ENCODE data around the gene CYB561D2.

CYB561D2 gene

DNA sequence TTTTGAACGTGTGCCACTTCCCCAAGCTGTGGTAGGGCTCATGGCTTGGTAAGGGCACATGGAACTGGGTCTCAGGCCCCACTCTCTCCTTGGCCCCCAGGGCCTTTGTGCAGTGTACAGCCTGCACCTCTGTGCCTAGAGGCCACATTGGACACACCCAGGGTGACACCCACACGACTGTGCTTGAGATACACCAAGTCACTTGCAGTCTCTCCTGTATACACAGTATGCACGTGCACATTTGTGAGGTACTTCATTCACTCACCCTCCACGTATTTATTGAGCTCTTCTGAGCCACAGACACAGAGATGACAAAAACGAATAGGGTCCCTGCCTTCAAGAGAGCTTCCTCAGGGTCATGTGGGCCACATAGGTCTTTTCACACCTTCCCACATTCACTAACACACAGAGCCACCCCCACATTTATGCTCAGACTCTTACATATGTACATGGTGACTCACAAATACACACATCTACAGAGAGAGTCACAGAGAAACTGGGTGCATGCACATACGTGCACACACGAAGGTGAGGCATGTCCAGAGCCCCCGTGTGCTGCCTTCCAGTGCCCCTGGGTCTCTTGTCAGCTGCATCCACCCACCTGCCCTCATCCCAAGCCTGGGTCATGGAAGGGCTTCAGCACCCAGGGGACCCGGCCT is 18.5 kb downstream of the CYB561D2 start:
- no peak for FAIRE-seq

DNA sequence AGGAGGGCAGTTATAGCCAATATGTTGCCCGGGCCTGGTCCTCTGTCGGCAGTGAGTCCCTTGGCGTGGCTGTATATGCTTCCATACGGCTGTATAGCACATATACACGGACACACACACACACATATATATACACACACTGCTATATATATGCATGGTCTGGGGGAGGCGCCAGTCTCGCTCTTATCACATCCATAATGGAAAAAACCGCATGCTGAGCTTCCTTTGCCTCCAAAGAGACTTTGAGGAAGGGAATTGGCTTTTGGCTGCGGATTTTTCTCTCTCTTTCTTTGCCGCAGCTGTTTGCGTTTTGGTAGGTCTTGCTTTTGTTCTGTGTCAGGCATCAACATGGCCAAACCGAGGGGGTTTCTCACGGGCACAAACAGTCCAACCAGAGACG is 19.9 kb downstream of the CYB561D2 start:
- FAIRE-seq = peak; percentile 65

DNA sequence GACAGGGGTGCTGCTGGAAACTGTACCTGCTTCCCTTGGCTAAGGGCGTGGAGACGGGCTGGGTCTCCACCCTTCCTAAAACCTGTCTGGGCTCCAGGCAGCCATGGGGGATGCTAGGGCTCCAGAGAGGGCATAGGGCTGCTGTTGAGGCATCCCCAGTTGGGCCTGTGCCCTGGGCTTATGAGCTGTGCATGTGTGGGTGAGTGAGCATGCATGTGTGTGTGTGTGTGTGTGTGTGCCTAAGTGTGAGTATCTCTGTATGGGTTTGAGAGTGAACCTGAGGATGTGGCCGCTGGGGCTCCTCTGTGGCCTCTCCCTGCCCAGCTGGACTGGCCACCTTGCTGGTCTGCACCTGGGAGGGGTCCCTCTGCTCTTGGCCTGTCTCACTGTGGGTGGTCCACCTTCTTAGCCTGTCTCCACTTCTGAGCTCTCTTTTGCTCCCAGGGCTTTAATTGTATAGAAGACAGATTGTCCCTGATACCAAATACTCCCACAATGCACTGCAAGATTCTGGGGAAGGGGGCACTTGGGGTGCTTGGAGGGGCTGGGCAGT is 20.5 kb downstream of the CYB561D2 start:
- FAIRE-seq = no peak

DNA sequence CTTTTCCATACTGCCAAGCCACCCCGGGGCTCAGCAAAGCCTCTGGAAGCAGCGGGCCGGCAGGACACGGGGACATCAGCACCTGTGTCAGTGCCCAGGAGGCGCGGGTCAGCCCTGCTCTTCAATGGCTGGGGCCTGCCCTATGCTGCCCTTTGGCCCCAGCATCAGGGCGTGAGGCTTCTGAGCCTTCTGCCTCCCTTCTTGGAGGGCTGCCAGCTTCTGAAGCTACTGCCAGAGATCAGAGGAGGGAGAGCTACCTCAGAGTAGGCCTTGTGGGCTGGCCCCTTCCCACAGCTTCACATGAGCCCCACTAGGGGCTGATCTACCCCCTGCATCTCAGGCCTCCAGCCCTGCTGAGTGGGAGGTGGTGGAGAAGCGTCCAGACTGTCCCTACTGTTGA is 21.7 kb downstream of the CYB561D2 start:
- no peak for FAIRE-seq

DNA sequence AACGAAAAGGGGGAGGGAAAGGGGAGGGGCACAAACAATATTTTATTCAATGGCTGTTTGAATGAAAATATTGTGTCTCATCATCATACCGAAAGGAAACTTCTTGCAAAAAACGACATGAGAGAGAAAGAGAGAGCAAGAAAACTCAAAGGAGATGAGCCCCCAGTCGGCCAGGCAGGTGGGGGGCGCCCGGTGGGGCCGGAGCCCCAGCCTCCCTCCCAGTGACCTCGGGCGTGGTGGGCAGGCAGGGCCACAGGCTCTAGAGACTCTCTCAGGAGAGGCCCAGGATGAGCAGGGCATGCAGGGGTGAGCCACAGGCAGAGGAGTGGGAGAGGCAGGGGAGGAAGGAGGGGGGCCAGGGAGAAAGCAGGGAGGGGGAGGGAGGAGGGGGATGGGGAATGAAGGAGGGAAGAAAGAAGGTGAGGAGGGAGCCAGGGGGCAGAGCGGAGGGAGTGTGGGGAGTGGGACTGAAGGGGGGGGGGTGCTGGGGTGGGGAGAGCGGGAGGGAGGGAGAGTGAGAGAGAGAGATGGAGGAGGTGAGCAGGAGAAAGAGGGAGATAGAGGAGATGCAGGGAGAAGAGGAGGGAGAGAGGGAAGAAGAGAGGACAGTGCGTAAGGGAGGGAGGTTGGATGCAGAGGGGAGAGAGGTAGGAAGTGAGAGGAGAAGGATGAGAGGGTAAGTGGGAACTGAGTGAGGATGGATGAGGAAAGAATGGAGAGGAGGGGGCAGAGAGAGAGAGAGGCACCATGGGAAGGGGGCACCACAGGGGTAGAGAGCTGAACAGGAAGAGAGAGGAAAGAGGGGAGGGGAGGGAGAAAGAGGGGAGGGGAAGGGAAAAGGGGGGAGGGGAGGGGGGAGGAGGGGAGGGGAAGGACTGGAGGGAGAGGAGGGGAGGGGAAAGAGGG is 22.7 kb downstream of the CYB561D2 start:
- FAIRE-seq = no peak

DNA sequence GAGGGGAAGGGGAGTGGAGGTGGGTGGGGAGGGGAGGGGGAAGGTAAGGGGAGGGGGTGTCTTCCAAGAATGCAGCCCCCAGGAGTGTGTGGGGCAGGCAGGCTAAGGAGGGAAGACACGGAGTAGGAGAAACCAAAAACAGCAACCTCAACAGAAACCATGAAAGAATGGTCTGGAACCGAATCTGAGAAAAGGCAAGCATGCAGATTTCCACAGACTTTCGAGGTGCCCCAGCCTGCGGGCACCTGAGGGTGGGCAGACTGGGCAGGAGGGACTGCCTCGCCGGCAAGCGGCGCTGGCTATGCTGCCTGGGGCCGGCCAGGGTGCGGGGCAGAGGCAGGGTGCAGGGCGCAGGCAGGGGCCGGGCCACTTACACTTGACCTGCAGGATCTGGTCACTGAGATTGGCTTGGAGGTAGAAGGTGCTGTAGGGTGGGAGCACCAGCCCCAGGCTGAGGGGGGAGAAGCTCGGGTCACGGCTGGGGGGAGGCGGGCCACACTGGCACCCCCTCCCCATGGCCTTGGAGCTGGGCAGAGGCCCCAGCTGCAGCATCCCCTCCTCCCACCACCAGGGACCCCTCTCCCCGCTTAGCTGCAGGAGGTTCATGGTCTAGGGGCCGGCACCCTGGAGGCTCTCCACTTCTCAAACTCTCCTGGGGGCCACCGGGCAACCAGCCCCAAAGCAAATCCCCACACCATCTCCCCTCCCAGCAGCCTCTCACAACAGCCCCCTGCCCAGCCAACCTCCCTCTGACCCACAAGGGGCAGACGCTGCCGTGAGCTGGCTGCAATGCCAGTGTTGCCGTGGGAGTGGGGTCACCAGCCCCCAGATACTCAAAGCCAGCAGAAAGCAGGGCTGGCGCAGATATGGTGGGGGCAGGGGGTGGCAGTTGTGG is 23.9 kb downstream of the CYB561D2 start:
- no peak for FAIRE-seq

DNA sequence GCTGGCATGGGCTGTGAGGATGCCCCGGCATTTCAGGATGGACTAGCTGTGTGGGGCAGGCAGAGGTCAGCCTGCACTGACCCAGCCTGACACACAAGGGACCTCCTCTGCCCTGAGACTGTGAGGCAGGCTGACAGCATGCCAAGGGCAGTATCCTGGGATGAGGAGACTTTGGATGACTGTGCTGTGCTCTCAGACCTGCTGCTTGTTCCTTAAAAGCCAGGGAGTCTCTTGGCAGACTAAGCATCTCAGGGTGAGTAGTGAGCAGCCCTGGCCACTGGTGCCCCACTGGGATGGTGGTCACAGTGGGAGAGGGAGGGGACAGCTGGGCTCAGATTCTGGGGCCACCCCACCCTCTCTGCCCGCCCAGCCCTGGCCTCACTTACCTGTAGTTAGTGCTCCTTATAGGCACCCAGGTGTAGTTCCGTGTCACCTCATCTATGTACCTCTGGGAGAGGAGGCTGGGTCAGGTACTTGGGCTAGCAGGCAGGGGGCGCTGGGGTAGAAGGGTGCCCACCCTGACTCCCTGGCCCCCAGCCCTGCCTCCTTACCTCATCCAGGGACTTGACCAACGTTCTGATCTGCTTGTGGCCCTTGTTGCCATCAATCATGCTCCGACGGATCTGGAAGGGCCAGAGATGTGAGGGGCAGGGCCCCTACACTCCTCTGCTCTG is 24.7 kb downstream of the CYB561D2 start:
- FAIRE-seq = no peak

DNA sequence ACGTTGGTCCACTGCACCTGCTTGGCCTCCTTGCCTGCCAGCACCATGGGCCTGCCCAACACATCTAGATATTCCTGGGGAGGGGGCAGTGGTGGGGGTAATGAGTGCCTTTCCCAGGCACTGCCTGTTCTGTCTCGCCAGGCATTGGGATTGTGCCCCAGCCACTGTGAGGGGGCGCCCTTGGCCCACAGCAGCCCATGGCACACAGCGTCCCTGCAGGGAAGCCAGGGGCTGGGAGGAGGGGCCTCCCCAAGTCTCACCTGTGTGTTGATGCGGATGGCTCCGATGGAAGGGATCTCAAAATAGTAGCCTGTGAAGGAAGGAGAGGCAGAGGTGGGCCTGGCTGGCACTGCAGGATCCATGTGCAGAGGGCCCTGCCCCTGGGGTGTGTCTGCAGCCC is 27.4 kb downstream of the CYB561D2 start:
- FAIRE-seq = no peak

DNA sequence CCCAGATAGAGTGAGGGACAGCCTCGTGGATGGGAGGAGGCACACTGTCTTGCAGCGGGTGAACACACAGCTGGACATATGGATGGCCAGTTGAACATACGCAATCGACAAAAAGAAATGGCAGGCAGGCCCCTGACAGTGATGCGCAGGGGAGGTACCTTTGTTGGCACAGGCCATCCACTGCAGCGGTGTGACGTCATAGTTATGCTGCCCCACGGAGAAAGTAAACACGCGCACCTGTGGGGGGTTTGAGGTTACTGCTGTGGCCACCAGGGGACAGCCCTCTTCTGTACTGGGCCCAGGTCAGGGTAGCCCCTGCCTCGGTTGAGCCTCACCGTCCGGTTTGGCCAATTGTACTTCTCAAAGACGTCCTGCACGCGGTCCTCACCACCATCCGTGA is 28.1 kb downstream of the CYB561D2 start:
- FAIRE-seq = no peak

DNA sequence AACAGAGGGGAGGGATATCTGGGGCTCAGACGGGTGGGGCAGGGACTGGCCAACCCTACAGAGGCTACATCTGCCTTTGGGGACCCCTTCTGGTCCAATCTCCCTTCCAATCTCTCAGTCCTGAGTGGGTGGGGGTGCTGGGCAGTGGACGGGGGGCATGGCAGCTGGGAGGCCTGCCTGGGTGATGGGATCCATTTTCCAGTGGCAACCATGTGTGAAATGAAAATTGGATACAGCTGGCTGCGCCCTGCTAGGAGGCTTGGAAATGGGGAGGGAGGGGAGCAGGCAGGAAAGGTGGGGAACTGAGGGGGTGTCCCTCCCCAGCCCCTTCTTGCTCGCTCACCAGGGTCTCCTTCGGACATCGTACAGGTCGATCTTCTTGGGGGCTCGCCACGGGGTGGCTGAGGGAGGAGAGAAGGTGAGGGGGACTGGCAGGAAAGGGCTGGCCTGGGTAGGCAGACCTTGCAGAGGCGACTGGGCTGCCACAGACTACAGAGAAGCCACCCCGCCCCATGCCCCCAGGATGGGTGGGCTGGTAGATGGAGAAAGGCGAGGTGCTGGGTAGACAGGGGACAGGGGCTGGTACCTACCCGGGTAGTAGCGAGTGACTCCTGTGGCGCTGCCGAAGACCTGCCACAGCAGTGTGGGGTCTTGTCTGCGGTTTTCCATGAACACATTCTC is 29.9 kb downstream of the CYB561D2 start:
- FAIRE-seq = no peak

DNA sequence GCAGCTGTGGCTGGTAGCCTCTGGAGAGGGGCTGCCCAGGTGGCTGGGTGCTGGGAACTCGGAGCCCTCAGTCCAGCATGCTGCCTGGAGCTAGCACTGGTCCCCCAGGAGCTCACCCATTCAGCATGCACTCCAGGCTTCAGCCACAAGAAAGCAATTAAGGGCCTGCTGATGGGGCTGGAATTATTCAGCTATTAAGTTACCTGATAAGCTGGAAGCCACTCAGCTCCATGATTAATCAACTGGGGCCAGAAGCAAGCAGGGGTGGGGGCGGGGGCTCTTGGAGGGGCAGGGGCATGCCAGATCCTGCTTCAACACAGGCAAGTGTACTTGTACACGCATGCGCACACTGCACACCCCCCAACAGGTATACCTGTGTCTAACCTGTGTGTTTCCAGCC is 30.7 kb downstream of the CYB561D2 start:
- FAIRE-seq = no peak

DNA sequence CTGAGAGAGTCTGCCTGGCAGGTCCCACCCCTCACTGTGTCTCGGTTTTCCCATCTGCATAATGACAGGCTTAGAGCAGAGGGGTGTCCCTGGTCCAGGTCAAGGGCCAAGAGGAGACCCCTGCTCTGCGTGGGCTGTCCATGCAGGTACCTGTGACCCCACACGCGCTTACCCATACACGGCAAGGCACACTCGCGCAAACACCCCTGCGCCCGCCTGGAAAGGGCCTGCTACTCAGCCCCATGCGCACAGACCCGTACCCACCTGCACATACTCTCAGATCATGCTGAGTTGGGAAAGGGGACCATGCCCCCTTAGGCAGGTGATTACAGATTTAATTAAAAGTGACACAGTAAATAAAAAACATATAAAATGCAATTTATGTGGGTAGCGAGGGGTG is 32.1 kb downstream of the CYB561D2 start:
- FAIRE-seq = no peak

DNA sequence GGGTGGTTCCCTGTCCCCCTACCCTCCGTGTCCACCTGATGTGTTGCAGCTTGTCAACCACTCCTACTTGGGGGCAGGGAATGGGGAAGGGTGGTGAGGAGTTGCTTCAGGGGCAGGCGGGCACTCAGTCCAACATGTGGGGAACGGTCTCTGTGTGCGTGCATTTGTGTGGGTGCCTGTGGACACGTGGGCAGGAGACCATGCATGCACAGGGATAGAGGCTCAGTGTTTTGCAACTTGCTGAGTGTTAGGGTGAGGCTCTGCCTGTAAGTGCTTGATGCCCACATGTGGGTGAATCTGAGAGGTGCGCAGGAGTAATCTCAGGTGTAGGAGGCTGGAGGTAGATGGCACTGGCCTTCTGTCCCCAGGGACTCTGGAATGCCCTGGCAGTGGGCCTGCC is 33.1 kb downstream of the CYB561D2 start:
- no peak for FAIRE-seq

DNA sequence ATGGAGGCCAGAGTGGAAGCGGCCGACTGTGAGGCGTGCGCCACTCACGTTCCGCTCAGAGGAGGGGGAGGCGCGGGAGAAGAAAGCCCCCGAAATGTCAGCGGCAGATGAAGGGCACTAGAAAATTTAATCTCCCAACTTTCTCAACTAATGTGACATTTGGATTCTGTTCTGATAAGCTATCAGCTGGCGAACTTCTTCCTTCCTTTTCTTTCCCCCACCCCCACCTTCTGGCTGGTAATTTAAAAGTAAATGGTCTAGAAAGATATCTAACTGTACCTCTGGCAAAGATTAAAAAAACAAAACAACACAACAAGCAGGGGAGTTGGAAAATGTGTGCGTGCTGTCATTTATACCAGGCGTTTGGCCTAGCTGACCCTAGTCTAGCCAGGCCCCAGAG is 35.1 kb downstream of the CYB561D2 start:
- FAIRE-seq = no peak

DNA sequence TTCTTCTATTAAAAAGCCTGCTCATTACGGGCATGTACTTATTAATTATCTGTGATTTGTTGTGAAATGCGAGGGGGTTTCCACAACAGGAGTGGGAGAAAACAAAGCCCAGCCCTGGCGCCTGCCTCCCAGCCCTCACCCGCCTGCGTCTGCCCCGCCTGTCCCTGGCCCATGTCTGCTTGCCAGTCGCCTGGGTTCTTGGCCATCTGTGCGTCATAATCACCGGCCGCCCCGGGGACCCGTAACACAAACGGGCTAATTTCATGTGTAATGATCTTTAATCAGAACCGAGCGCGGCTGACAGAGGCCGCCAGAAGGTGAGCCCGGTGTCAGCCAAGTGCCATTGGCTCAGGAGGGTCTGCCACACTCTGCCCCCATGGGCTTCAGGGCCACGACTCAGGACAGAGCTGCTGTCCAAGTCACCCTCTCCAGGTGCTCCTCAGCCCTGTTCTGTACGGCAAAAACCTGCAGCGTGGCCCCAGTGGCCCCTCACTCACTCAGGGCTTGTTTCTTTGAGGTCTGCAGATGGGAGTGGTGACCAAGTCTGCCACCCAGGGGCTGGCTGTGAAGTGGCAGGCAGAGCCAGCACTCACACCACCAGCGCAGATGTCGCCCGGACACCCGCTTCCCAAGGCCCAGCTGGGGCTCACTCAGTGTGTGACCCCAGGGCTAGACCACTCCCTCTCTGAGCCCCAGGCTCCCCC is 37.5 kb downstream of the CYB561D2 start:
- FAIRE-seq = no peak

DNA sequence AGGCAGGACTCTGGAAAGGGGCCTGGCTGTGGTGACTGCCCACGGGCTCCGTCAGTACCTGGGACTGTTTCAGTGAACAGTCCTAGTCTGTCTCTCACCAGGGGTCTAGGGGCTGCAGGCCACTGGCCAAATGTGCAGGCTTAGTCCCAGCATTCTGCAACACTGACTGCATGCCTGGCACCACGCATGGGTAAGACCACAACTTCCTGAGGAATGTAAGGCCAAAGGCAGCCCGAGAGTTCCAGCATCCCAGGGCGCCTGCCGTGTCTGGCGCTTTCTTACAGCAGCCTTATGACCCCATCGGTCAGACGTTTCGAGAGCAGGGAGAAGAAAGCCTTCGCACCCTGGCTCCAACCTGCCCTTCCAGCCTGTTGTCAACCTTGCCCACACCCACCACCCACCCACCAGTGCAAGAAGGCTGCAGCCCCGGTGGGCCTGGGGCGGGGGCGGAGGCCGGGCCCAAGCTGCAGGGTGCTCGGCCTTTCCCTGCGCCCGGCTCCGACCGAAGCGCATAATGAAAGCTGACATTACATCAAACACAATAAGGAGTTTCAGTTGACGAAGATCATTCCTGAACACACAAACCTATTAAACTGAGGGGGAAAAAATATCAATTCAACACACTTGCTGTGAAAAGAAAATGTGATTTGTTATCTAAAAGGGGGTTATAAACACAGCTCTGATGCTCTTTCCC is 38.2 kb downstream of the CYB561D2 start:
- no peak for FAIRE-seq

DNA sequence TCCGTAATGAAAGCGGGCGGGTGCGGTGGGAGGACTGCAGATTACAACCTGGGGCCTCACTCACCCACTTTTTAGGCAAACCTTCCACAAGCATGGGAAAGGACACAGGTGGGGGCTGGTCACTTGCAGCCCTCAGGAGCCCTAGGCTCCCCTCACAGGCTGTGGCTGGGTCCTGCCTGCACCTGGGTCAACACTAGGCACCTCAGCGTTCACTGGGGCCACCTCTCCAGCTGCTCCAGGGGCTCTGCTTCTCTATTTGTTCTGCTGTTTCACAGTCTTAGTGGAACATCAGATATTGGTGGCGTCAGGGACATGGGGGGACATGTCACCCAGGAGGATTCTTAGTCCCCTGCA is 38.7 kb downstream of the CYB561D2 start:
- no peak for FAIRE-seq

DNA sequence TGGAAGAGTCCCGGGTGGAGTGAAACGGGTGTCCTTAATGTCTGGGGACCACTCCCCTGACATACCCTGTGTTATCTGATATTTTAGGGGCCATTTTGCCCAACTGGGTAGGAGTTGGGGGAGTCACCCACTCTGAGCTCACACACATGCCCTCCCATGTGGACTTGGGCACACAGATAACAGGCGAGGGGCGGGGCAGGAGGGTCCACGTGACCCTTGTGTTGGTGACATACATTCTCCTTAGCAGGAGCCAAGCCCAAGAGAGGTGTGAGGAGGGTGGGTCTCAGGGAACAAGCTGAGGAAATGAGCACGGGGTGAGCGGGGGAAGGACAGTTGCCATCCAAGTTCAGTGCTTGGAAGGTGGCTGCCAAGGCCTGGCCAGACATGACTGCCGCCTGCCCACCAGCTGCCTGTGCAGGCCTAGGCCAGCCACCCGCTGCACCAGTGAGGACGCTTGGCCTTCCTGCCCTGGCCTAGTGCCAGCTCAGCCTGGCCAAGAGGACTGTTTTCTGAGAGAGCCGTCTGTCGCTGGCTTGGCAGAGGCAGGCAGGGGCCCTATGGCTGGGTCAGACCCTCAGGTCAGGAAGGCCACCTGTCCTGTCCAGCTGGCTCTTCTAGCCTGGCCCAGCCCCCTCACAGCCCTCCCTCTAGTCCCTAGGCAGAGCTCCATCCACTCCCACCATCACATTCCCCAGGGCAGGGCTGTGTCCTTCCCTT is 40.0 kb downstream of the CYB561D2 start:
- no peak for FAIRE-seq

DNA sequence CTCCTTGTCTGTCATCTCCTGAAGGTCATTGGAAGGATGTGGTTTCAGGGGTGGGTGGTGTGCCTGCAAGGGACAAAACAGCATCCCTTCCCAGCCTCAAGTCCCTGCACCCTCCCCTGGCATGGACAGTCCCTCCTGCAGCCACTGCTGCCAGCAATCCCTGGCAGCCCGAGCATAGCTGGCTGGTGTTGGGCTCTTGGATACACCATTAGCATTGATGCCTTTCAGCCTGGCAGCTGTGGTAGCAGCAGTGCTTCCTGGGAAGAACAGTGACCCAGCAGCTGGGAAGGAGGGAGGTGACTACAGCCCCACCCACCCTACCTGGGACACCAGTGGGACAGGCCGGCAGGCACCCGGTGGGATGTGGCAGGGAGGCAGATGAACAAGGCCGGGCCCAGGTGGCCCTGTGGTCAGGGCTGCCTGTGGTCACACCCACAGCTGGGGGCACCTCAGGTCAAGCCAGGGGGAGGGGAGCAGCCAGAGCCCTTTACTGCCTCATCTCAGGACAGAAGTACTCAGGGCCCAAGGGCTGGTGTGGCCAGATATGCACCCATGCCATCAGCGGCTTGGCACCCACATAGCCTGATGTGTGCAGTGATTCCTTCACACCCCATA is 41.5 kb downstream of the CYB561D2 start:
- FAIRE-seq = no peak

DNA sequence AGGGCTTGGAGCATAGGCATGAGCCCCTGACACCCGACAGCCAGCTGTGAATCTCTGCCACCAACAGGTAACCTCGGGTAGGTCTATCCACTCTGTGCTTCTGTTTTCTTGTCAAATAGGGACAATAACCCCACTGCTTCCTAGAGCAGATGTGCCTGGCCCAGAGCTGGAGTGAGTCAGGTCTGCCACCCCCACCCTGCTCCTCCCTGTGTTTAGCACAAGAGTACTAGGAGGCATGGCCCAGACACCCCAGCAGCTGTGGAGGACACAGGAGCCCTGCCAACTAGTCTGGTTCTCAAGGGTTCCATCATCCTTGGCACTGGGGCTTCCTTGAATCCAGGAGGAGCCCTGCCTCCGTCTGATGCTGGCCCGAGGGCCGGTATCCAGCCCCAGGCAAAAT is 42.4 kb downstream of the CYB561D2 start:
- no peak for FAIRE-seq
